Activated B cell treated with CpG ODN at 0.5 μM for 24 hours (primary cell): Measurements from ENCODE around the gene ASGR1. TPM values are rescaled to one million over a fixed set of nuclear protein-coding genes. Genes with fewer than 3 reads are reported as not detected.
"Not testable (repeated sequence)": the region's sequence is repeated elsewhere in the genome, so short reads cannot be mapped to it uniquely, and the experiment has no call there.

Experiments
- ATAC-seq: fragments of 200-7000 bp; cut with Tn5 transposase; one replicate; pipeline ENCODE4 v1.10.0; 2021; ENCODE audit warnings: low read depth, mild to moderate bottlenecking, moderate library complexity
- CTCF ChIA-PET: fragments of 350-600 bp; sonication (Branson Sonifier 250); formaldehyde crosslinking; loops from one replicate; lab custom pipeline; 2021; ENCODE audit warnings: antibody characterized with exemption; lab: Charles Lee
- POLR2A ChIA-PET: fragments of 350-600 bp; sonication (Branson Sonifier 250); formaldehyde crosslinking; loops from one replicate; lab custom pipeline; 2021; ENCODE audit warnings: antibody characterized with exemption; lab: Charles Lee
- DNase-seq: peaks from one replicate; pipeline ENCODE4 v3.0.0; 2022
- H3K27ac Mint-ChIP-seq: one replicate; pipeline ENCODE4 v1.8.0; 2020; ENCODE audit warnings: mixed read lengths
- H3K27me3 Mint-ChIP-seq: one replicate; pipeline ENCODE4 v1.8.0; 2021; ENCODE audit warnings: mixed read lengths
- H3K36me3 Mint-ChIP-seq: one replicate; pipeline ENCODE4 v1.8.0; 2021; ENCODE audit warnings: low read depth, mixed read lengths
- H3K4me1 Mint-ChIP-seq: one replicate; pipeline ENCODE4 v1.8.0; 2021; ENCODE audit warnings: mixed read lengths
- H3K4me3 Mint-ChIP-seq: one replicate; pipeline ENCODE4 v1.8.0; 2020; ENCODE audit warnings: mild to moderate bottlenecking, mixed read lengths
- H3K9me3 Mint-ChIP-seq: one replicate; pipeline ENCODE4 v1.8.0; 2020; ENCODE audit warnings: mixed read lengths
- CTCF ChIP-seq: fragments of 200-600 bp; IDR thresholded peaks from one replicate; pipeline ENCODE4 v1.8.0; 2022; ENCODE audit warnings: antibody characterized with exemption, mild to moderate bottlenecking
- intact Hi-C: fragments of 100-400 bp; cut with micrococcal nuclease; formaldehyde crosslinking; loops from one replicate; pipeline ENCODE4 v1.15.1; 2024
- total RNA-seq: library from RNA; stranded (reverse); gene quantifications from 2 replicates; pipeline ENCODE4 v1.2.3, GENCODE V29; 2022

The ASGR1 gene
- total RNA-seq, 1 donor from 2014 or later: not detected

- ChIA-PET CTCF (interaction anchor here (1.2 kb wide), 1 partner anchor 13 kb away, joined by 4 read pairs; no protein-coding TSS in a partner anchor), POLR2A (no interaction called here)
- no peaks in the 10 kb centered on the region for H3K9me3 Mint-ChIP-seq
- H3K27me3 Mint-ChIP-seq: no peaks in the 10 kb centered on the region
- intact Hi-C loops: no loop called here
- no peak overlapping the region for H3K4me3 Mint-ChIP-seq
- no peak for DNase-seq
- ATAC-seq: no peak
- H3K36me3 Mint-ChIP-seq: no peaks in the 10 kb centered on the region
- H3K4me1 Mint-ChIP-seq: peaks cover 4% of the 10 kb centered on the region
- no peak for TF ChIP-seq CTCF
- no peak overlapping the region for H3K27ac Mint-ChIP-seq
Measured at GRCh38 chr17:7190276-7190917, 11.2 kb upstream of the ASGR1 start.

GRCh38 chr17:7186241-7186640, 7.1 kb upstream of the ASGR1 start:
- no peaks in the 10 kb centered on the region for H3K27me3 Mint-ChIP-seq
- ChIA-PET POLR2A (no interaction called here), CTCF (no interaction called here)
- H3K4me1 Mint-ChIP-seq: peaks cover 4% of the 10 kb centered on the region
- TF ChIP-seq CTCF: no peak
- H3K36me3 Mint-ChIP-seq: no peaks in the 10 kb centered on the region
- intact Hi-C loops: no loop called here
- no peak for DNase-seq
- H3K27ac Mint-ChIP-seq: no peak overlapping the region
- H3K9me3 Mint-ChIP-seq: no peaks in the 10 kb centered on the region
- ATAC-seq: peak; percentile 31
- no peak overlapping the region for H3K4me3 Mint-ChIP-seq

- no peaks in the 10 kb centered on the region for H3K9me3 Mint-ChIP-seq
- H3K36me3 Mint-ChIP-seq: no peaks in the 10 kb centered on the region
- H3K4me1 Mint-ChIP-seq: peaks cover 4% of the 10 kb centered on the region
- TF ChIP-seq CTCF: no peak
- ChIA-PET POLR2A (no interaction called here), CTCF (interaction anchor here (1.3 kb wide), 1 partner anchor 138 kb away, joined by 3 read pairs; no protein-coding TSS in a partner anchor)
- peaks cover 3% of the 10 kb centered on the region for H3K27me3 Mint-ChIP-seq
- H3K27ac Mint-ChIP-seq: no peak overlapping the region
- no peak for DNase-seq
- H3K4me3 Mint-ChIP-seq: no peak overlapping the region
- no peak for ATAC-seq
- intact Hi-C loops: no loop called here
Measured at GRCh38 chr17:7184647-7185046, 5.5 kb upstream of the ASGR1 start.

- no peak for TF ChIP-seq CTCF
- Mint-ChIP-seq H3K27me3 (peaks cover 3% of the 10 kb centered on the region), H3K36me3 (no peaks in the 10 kb centered on the region), H3K27ac (no peak overlapping the region), H3K9me3 (no peaks in the 10 kb centered on the region), H3K4me3 (no peak overlapping the region), H3K4me1 (peaks cover 4% of the 10 kb centered on the region)
- intact Hi-C loops: no loop called here
- ATAC-seq (no peak), DNase-seq (no peak)
- CTCF ChIA-PET: no interaction called here
- POLR2A ChIA-PET: no interaction called here
Measured at GRCh38 chr17:7184091-7184488, 4.9 kb upstream of the ASGR1 start.

- no peak overlapping the region for H3K27ac Mint-ChIP-seq
Measured at GRCh38 chr17:7183433-7184090, 4.4 kb upstream of the ASGR1 start.

GRCh38 chr17:7182101-7182500, 2.9 kb upstream of the ASGR1 start:
- H3K36me3 Mint-ChIP-seq, CTCF ChIA-PET, intact Hi-C loops, ATAC-seq, H3K27ac Mint-ChIP-seq, H3K4me3 Mint-ChIP-seq, POLR2A ChIA-PET, H3K9me3 Mint-ChIP-seq, DNase-seq: not testable (repeated sequence)
- Mint-ChIP-seq H3K27me3 (peaks cover 15% of the 10 kb centered on the region), H3K4me1 (peaks cover 13% of the 10 kb centered on the region)

More at GRCh38 chr17:7183433-7184090, 4.4 kb upstream of the ASGR1 start:
- Mint-ChIP-seq H3K36me3 (no peaks in the 10 kb centered on the region), H3K9me3 (no peaks in the 10 kb centered on the region), H3K4me1 (peaks cover 4% of the 10 kb centered on the region), H3K4me3 (no peak overlapping the region), H3K27me3 (peaks cover 3% of the 10 kb centered on the region)
- ChIA-PET POLR2A (no interaction called here), CTCF (no interaction called here)
- intact Hi-C loops: no loop called here
- no peak for DNase-seq
- ATAC-seq: no peak
- no peak for TF ChIP-seq CTCF
